SK-N-SH treated with all-trans-retinoic acid at 6 μM for 48 hours (cell line): ENCODE data around the gene HINT3.

ENCODE experiments used
- ATAC-seq: fragments of 200-7000 bp; cut with Tn5 transposase; 3 replicates; pipeline ENCODE4 v1.9.1; 2020; ENCODE audit warnings: mild to moderate bottlenecking, moderate library complexity
- ARNTL ChIP-seq: fragments of 450-650 bp; formaldehyde crosslinking; IDR thresholded peaks from 2 replicates; pipeline ENCODE4 v1.5.0; 2020; ENCODE audit warnings: low read depth, mild to moderate bottlenecking, moderate library complexity, borderline replicate concordance
- BACH2 ChIP-seq: fragments of 250-450 bp; sonication (Bioruptor Pico); IDR thresholded peaks from 2 replicates; pipeline ENCODE4 v1.9.0; 2021; ENCODE audit warnings: mild to moderate bottlenecking, borderline replicate concordance
- CSDC2 ChIP-seq: fragments of 250-450 bp; sonication (Bioruptor Pico); IDR thresholded peaks from 2 replicates; pipeline ENCODE4 v1.5.0; 2020; ENCODE audit warnings: mild to moderate bottlenecking, moderate library complexity
- ESRRG ChIP-seq: fragments of 250-450 bp; sonication (Bioruptor Pico); IDR thresholded peaks from 2 replicates; pipeline ENCODE4 v1.6.1; 2021; ENCODE audit warnings: mild to moderate bottlenecking
- ISL1 ChIP-seq: fragments of 250-450 bp; sonication (Bioruptor Pico); IDR thresholded peaks from 2 replicates; pipeline ENCODE4 v2.1.2; 2022; ENCODE audit warnings: mild to moderate bottlenecking, moderate library complexity
- OSR1 ChIP-seq: fragments of 250-450 bp; sonication (Bioruptor Pico); IDR thresholded peaks from 2 replicates; pipeline ENCODE4 v1.8.0; 2022; ENCODE audit warnings: moderate library complexity, mild to moderate bottlenecking, inconsistent platforms
- PPARA ChIP-seq: fragments of 250-450 bp; sonication (Bioruptor Pico); IDR thresholded peaks from 2 replicates; pipeline ENCODE4 v1.5.0; 2020; ENCODE audit warnings: mild to moderate bottlenecking, borderline replicate concordance
- RARB ChIP-seq: fragments of 250-450 bp; sonication (Bioruptor Pico); IDR thresholded peaks from 2 replicates; pipeline ENCODE4 v1.8.0; 2021; ENCODE audit warnings: mild to moderate bottlenecking, moderate library complexity
- SNAI2 ChIP-seq: fragments of 250-450 bp; sonication (Bioruptor Pico); IDR thresholded peaks from 2 replicates; pipeline ENCODE4 v1.5.0; 2020; ENCODE audit warnings: mild to moderate bottlenecking, moderate library complexity
- TOX ChIP-seq: fragments of 250-450 bp; sonication (Bioruptor Pico); IDR thresholded peaks from 2 replicates; pipeline ENCODE4 v1.8.0; 2021; ENCODE audit warnings: mild to moderate bottlenecking, moderate library complexity, borderline replicate concordance
- ZC3H10 ChIP-seq: fragments of 250-450 bp; sonication (Bioruptor Pico); IDR thresholded peaks from 2 replicates; pipeline ENCODE4 v1.5.1; 2021; ENCODE audit warnings: mild to moderate bottlenecking, moderate library complexity
- ZFP3 ChIP-seq: fragments of 250-450 bp; sonication (Bioruptor Pico); IDR thresholded peaks from 2 replicates; pipeline ENCODE4 v1.5.0; 2020; ENCODE audit warnings: mild to moderate bottlenecking, moderate library complexity
- ZFP30 ChIP-seq: fragments of 450-650 bp; formaldehyde crosslinking; IDR thresholded peaks from 2 replicates; pipeline ENCODE4 v1.5.0; 2022; ENCODE audit warnings: mild to moderate bottlenecking, moderate library complexity
- ZNF565 ChIP-seq: fragments of 450-650 bp; formaldehyde crosslinking; conservative IDR thresholded peaks from 2 replicates; pipeline ENCODE4 v1.5.0; 2020; ENCODE audit warnings: low read depth, mild to moderate bottlenecking, moderate library complexity
- ZNF70 ChIP-seq: fragments of 450-650 bp; formaldehyde crosslinking; IDR thresholded peaks from 2 replicates; pipeline ENCODE4 v1.5.0; 2020; ENCODE audit warnings: mild to moderate bottlenecking, moderate library complexity
- ZNF8 ChIP-seq: fragments of 450-650 bp; formaldehyde crosslinking; IDR thresholded peaks from 2 replicates; pipeline ENCODE4 v1.5.0; 2020; ENCODE audit warnings: mild to moderate bottlenecking, moderate library complexity
- TF ChIP-seq, protein P1 (sequence below): fragments of 250-450 bp; sonication (Bioruptor Pico); IDR thresholded peaks from 2 replicates; pipeline ENCODE4 v1.5.1; 2020; ENCODE audit warnings: low read depth, mild to moderate bottlenecking, moderate library complexity
- TF ChIP-seq, protein P2 (sequence below): fragments of 250-450 bp; sonication (Bioruptor Pico); IDR thresholded peaks from 2 replicates; pipeline ENCODE4 v1.8.0; 2020; ENCODE audit warnings: mild to moderate bottlenecking, moderate library complexity, borderline replicate concordance
- TF ChIP-seq, protein P3 (sequence below): fragments of 250-450 bp; sonication (Bioruptor Pico); IDR thresholded peaks from 2 replicates; pipeline ENCODE4 v1.5.0; 2020; ENCODE audit warnings: mild to moderate bottlenecking, moderate library complexity
- TF ChIP-seq, protein P4 (sequence below): fragments of 250-450 bp; sonication (Bioruptor Pico); IDR thresholded peaks from 2 replicates; pipeline ENCODE4 v1.8.0; 2021; ENCODE audit warnings: low read depth, mild to moderate bottlenecking, moderate library complexity, borderline replicate concordance

HINT3 gene

DNA sequence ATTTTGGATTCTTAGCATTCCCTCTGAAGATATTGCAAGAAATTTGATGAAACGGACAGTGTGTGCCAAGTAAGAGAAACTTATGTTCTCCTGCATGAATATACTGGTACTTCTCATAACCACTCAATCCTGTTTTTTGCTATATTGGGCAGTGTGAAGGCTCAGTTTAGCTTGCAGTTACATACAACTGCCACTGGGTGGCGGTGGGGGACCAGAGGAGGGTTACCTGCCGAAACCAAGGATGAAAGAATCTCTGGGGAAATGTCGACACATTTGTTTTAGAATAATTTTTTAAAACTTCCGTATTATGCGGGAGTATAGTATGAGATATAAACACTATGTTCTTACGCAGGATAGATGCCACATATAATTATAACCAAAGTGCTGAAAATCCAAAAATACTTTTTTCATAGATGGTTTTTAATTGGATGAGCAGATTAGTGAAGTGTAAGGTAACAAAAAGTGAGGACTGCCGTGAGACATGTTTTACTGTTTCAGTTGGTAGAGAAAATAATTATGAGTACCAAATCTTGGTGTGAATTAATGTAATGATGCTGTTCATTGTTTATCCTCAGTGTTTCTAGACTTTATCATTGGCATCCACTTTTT lies 39.5 kb downstream of the HINT3 start (continued):
- TF ChIP-seq OSR1 (CRISPR knock-in tag) (no peak), ARNTL (CRISPR knock-in tag) (no peak), ZNF565 (no peak)
- TF ChIP-seq, all 23 proteins: peak for 0

DNA sequence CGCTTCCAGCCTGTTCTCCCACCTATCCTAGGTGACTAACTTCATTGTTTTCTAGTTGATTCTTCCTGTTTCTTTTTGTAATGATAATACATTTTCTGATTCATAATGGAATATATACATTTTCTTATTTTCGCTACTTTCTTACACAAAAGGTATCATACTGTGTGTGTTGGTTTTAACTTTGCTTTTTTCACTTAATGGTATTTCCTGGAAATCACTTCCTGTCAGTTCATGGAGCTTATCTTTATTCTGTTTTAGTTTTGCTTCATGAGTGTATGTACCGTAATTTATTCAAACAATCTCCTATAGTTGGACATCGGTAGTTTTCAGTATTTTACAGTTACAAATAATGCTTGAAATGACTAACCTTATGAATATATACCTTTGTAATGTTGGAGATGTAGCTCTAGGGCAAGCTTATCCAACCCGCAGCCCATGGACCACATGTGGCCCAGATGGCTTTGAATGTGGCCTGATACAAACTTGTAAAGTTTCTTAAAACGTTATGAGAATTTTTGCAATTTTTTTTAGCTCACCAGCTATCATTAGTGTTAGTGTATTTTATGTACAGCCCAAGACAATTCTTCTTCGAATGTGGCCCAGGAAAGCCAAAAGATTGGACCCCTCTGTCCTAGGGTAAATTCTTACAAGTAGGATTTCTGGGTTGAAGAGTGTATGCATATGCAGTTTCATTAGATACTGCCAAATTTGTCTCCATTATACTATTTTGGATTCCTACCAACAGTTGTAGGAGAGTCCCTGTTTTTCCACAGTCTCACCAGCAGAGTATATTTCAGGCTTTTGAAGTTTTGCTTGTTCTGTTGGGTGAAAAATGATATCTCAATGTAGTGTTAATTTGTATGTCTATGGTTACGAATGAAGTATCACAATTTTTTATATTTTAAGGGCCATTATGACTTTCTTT lies 46.4 kb downstream of the HINT3 start:
- no peak for ATAC-seq

DNA sequence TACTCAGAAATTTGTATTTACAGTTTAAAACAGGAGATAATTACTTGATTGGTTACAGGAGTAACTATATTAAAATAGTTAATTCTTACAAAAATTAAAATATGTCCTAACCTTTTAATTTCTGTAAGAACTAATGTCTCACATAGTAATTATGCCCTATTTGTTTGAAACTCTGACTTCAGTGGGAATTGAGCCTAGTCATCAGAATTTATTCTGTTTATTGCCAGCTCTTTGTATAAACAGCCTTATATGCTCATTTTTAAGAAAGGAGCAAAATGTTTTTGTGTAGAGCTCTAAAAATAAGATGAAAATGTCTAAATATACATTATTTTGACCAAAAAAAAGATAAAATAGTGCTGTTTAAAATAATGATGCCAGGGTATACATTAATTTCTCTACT lies 51.2 kb downstream of the HINT3 start:
- ATAC-seq = no peak
- TF ChIP-seq, protein P1, sequence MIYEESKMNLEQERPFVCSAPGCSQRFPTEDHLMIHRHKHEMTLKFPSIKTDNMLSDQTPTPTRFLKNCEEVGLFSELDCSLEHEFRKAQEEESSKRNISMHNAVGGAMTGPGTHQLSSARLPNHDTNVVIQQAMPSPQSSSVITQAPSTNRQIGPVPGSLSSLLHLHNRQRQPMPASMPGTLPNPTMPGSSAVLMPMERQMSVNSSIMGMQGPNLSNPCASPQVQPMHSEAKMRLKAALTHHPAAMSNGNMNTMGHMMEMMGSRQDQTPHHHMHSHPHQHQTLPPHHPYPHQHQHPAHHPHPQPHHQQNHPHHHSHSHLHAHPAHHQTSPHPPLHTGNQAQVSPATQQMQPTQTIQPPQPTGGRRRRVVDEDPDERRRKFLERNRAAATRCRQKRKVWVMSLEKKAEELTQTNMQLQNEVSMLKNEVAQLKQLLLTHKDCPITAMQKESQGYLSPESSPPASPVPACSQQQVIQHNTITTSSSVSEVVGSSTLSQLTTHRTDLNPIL (CRISPR knock-in tag) = no peak
- TF ChIP-seq CSDC2 (CRISPR knock-in tag) (no peak), TOX (CRISPR knock-in tag) (no peak), ZFP3 (CRISPR knock-in tag) (no peak), PPARA (CRISPR knock-in tag) (no peak), ZNF8 (no peak), ESRRG (CRISPR knock-in tag) (no peak), BACH2 (CRISPR knock-in tag) (no peak), ZC3H10 (CRISPR knock-in tag) (no peak), RARB (CRISPR knock-in tag) (no peak), ZNF70 (CRISPR knock-in tag) (no peak), ARNTL (CRISPR knock-in tag) (no peak), SNAI2 (CRISPR knock-in tag) (no peak), ISL1 (CRISPR knock-in tag) (no peak), ZNF565 (no peak)
- TF ChIP-seq, protein P2, sequence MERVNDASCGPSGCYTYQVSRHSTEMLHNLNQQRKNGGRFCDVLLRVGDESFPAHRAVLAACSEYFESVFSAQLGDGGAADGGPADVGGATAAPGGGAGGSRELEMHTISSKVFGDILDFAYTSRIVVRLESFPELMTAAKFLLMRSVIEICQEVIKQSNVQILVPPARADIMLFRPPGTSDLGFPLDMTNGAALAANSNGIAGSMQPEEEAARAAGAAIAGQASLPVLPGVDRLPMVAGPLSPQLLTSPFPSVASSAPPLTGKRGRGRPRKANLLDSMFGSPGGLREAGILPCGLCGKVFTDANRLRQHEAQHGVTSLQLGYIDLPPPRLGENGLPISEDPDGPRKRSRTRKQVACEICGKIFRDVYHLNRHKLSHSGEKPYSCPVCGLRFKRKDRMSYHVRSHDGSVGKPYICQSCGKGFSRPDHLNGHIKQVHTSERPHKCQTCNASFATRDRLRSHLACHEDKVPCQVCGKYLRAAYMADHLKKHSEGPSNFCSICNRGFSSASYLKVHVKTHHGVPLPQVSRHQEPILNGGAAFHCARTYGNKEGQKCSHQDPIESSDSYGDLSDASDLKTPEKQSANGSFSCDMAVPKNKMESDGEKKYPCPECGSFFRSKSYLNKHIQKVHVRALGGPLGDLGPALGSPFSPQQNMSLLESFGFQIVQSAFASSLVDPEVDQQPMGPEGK (CRISPR knock-in tag) = no peak
- TF ChIP-seq, protein P3, sequence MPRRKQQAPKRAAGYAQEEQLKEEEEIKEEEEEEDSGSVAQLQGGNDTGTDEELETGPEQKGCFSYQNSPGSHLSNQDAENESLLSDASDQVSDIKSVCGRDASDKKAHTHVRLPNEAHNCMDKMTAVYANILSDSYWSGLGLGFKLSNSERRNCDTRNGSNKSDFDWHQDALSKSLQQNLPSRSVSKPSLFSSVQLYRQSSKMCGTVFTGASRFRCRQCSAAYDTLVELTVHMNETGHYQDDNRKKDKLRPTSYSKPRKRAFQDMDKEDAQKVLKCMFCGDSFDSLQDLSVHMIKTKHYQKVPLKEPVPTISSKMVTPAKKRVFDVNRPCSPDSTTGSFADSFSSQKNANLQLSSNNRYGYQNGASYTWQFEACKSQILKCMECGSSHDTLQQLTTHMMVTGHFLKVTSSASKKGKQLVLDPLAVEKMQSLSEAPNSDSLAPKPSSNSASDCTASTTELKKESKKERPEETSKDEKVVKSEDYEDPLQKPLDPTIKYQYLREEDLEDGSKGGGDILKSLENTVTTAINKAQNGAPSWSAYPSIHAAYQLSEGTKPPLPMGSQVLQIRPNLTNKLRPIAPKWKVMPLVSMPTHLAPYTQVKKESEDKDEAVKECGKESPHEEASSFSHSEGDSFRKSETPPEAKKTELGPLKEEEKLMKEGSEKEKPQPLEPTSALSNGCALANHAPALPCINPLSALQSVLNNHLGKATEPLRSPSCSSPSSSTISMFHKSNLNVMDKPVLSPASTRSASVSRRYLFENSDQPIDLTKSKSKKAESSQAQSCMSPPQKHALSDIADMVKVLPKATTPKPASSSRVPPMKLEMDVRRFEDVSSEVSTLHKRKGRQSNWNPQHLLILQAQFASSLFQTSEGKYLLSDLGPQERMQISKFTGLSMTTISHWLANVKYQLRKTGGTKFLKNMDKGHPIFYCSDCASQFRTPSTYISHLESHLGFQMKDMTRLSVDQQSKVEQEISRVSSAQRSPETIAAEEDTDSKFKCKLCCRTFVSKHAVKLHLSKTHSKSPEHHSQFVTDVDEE (CRISPR knock-in tag) = no peak

More for the DNA sequence above, 46.4 kb downstream of the HINT3 start:
- TF ChIP-seq BACH2 (CRISPR knock-in tag) (no peak), OSR1 (CRISPR knock-in tag) (no peak)

DNA sequence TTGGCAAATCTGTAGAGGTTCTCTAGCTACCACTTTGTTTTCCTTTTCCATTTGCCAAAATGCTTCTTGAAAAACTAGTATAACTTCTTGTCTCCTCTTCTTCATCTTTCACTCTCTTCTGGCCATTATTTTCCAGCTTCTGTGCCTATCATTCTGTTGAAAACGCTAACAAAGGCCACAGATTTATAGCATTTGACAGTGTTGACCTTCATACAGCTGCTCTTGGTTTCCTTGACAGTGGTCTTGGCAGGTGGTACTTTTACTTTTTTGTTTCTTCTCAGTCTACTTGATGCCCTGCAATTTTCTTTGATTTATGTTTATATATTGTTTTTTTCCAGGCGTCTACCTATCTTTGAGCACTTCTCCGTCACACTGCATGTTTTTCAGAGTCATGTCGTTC lies 53.5 kb downstream of the HINT3 start:
- TF ChIP-seq ZNF70 (CRISPR knock-in tag) (no peak), ARNTL (CRISPR knock-in tag) (no peak), ZFP30 (CRISPR knock-in tag) (no peak), ESRRG (CRISPR knock-in tag) (no peak)
- TF ChIP-seq, protein P4, sequence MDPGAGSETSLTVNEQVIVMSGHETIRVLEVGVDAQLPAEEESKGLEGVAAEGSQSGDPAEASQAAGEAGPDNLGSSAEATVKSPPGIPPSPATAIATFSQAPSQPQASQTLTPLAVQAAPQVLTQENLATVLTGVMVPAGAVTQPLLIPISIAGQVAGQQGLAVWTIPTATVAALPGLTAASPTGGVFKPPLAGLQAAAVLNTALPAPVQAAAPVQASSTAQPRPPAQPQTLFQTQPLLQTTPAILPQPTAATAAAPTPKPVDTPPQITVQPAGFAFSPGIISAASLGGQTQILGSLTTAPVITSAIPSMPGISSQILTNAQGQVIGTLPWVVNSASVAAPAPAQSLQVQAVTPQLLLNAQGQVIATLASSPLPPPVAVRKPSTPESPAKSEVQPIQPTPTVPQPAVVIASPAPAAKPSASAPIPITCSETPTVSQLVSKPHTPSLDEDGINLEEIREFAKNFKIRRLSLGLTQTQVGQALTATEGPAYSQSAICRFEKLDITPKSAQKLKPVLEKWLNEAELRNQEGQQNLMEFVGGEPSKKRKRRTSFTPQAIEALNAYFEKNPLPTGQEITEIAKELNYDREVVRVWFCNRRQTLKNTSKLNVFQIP (CRISPR knock-in tag) = no peak

More for the DNA sequence above, 53.5 kb downstream of the HINT3 start:
- no peak for ATAC-seq
